ENCODE results near the gene SLC22A1. TPM values are rescaled to one million over a fixed set of nuclear protein-coding genes. Genes with fewer than 3 reads are reported as not detected.

The SLC22A1 gene
- total RNA-seq, 1 donor: 0.72 TPM

DNA sequence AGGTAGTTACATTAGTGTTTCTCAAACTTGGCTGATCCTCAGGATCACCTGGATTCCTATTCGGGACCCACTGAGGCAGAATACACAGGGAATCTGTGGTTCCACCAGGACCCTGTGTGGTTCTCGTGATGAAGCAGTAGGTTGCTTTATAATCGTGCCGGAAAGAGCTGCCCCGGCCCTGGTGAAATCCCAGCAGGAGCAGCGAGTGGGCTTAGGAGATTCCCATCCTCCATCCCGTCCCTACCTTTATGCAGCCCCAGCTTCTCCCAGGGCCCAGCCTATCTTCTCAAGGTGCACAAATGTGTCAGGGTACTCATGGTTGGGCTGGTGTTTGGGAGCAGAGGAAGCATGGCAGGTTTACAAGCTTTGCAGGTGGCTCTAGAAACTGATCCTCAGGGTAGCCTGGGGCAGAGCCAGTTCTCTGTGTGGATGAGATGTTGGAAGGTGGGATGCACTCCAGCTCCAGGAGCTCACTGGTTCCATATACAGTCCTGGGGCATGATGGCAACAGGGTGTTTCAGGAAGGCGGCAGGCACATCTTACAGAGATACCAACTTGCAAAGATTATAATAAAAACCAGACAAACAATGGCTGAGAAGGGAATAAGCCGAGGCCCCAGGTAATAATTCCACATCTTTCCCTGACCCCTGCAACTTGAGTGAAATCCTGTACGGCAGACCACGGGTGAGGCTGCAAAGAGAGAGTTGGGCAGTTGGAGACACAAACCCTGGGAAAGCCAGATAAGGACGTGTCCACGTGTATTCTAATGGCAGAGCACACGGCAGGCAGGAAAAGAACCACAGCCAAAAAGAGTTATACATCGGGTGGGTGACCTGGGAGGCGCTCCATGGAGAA, 5.9 kb downstream of the SLC22A1 start:
- TF ChIP-seq, protein P1, sequence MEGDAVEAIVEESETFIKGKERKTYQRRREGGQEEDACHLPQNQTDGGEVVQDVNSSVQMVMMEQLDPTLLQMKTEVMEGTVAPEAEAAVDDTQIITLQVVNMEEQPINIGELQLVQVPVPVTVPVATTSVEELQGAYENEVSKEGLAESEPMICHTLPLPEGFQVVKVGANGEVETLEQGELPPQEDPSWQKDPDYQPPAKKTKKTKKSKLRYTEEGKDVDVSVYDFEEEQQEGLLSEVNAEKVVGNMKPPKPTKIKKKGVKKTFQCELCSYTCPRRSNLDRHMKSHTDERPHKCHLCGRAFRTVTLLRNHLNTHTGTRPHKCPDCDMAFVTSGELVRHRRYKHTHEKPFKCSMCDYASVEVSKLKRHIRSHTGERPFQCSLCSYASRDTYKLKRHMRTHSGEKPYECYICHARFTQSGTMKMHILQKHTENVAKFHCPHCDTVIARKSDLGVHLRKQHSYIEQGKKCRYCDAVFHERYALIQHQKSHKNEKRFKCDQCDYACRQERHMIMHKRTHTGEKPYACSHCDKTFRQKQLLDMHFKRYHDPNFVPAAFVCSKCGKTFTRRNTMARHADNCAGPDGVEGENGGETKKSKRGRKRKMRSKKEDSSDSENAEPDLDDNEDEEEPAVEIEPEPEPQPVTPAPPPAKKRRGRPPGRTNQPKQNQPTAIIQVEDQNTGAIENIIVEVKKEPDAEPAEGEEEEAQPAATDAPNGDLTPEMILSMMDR (IDR thresholded peaks at IDR 0.05; ENCODE audit: extremely low read depth, low read depth, low read length): no peak
- Histone ChIP-seq H3K4me1 (ENCODE audit: insufficient read depth, low read length) (peaks cover 2% of the 10 kb centered on the region), H3K9me3 (ENCODE audit: low read depth, low read length) (no peaks in the 10 kb centered on the region), H3K36me3 (ENCODE audit: insufficient read depth, low read length) (no peaks in the 10 kb centered on the region), H3K4me2 (ENCODE audit: insufficient read depth, low read length) (no peak overlapping the region), H3K79me2 (ENCODE audit: insufficient read depth, low read length) (no peaks in the 10 kb centered on the region), H3K27me3 (ENCODE audit: insufficient read depth, low read length) (no peaks in the 10 kb centered on the region), H4K20me1 (ENCODE audit: insufficient read depth, low read length) (no peaks in the 10 kb centered on the region), H2AFZ (ENCODE audit: low read length) (no peak overlapping the region), H3K27ac (ENCODE audit: low read depth, low read length) (no peak overlapping the region), H3K4me3 (ENCODE audit: insufficient read depth, low read length) (no peak overlapping the region)
- no peak for DNase-seq (ENCODE audit: insufficient read length, low spot score, missing footprints)

DNA sequence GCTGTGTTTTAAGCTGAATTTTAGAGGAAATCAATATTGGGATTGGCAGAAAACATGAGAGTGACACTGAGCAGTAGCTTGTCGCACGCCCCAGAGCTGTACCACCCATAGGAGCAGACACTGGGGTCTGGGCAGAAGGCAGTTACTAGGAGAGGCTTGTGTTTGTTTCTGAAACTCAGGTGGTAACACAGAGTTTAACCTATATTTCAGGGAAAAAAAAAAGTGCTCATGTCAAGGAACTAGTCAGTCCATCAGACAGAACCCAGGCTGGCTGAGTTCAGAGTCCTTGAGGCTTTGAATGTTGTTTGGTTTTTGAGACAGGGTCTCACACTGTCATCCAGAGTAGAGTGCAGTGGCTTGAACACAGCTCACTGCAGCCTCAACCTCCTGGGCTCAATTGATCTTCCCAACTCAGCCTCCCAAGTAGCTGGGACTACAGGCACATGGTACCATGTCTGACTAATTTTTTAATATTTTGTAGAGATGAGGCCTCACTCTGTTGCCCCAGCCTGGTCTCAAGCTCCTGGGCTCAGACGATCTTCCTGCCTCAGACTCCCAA, 6.6 kb downstream of the SLC22A1 start:
- peaks cover 7% of the 10 kb centered on the region for H3K4me1 ChIP-seq (ENCODE audit: insufficient read depth, low read length)
- H2AFZ ChIP-seq (ENCODE audit: low read length): no peak overlapping the region
- H3K79me2 ChIP-seq (ENCODE audit: insufficient read depth, low read length): no peaks in the 10 kb centered on the region
- no peak overlapping the region for H3K4me3 ChIP-seq (ENCODE audit: insufficient read depth, low read length)
- H3K36me3 ChIP-seq (ENCODE audit: insufficient read depth, low read length): no peaks in the 10 kb centered on the region
- H3K27me3 ChIP-seq (ENCODE audit: insufficient read depth, low read length): no peaks in the 10 kb centered on the region
- TF ChIP-seq, protein P1 (IDR thresholded peaks at IDR 0.05; ENCODE audit: extremely low read depth, low read depth, low read length): no peak
- H4K20me1 ChIP-seq (ENCODE audit: insufficient read depth, low read length): no peaks in the 10 kb centered on the region
- H3K9me3 ChIP-seq (ENCODE audit: low read depth, low read length): no peaks in the 10 kb centered on the region
- H3K27ac ChIP-seq (ENCODE audit: low read depth, low read length): no peak overlapping the region
- no peak for DNase-seq (ENCODE audit: insufficient read length, low spot score, missing footprints)
- H3K4me2 ChIP-seq (ENCODE audit: insufficient read depth, low read length): no peak overlapping the region

DNA sequence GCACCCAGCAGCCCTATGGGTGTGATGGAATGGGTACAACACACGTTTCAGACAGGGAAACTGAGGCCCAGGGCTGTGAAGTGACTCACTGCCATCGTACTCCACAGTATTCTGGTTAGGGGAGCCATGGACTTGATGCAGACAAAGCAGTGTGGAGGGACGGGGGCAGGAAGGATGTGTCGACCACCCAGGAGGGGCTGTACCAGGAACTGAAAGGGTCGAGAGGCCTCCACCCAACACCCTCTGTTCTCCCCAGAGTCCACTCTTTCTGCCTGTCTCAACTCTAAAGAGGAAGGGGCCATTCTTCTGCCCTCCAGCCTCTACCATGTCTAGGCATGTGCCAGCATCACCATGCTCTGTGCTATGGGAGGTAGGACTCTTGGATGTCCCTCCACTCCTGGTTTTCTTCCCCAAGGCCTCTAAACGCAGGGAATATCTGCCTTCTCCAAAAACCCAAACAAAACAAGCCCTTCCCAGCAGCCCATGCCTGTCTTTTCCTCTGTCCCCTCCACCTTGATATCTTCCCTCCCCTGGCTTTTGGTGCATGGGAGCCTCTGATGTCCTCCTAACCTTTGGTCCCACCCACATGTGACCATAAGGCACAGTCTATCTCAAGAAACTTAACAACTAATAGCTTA, 7.4 kb downstream of the SLC22A1 start:
- TF ChIP-seq, protein P1 (IDR thresholded peaks at IDR 0.05; ENCODE audit: extremely low read depth, low read depth, low read length): no peak
- DNase-seq (ENCODE audit: insufficient read length, low spot score, missing footprints): no peak
- Histone ChIP-seq H3K4me1 (ENCODE audit: insufficient read depth, low read length) (peaks cover 7% of the 10 kb centered on the region), H3K4me3 (ENCODE audit: insufficient read depth, low read length) (no peak overlapping the region), H3K27ac (ENCODE audit: low read depth, low read length) (no peak overlapping the region), H3K79me2 (ENCODE audit: insufficient read depth, low read length) (no peaks in the 10 kb centered on the region), H3K9me3 (ENCODE audit: low read depth, low read length) (no peaks in the 10 kb centered on the region), H3K27me3 (ENCODE audit: insufficient read depth, low read length) (no peaks in the 10 kb centered on the region), H3K4me2 (ENCODE audit: insufficient read depth, low read length) (no peak overlapping the region), H3K36me3 (ENCODE audit: insufficient read depth, low read length) (no peaks in the 10 kb centered on the region), H2AFZ (ENCODE audit: low read length) (no peak overlapping the region), H4K20me1 (ENCODE audit: insufficient read depth, low read length) (no peaks in the 10 kb centered on the region)
